Measurements from ENCODE around the gene ATP1B2. TPM values are rescaled to one million over a fixed set of nuclear protein-coding genes. Genes with fewer than 3 reads are reported as not detected.

Gene ATP1B2
- polyA plus RNA-seq, 1 experiment = 0.05 TPM

DNA sequence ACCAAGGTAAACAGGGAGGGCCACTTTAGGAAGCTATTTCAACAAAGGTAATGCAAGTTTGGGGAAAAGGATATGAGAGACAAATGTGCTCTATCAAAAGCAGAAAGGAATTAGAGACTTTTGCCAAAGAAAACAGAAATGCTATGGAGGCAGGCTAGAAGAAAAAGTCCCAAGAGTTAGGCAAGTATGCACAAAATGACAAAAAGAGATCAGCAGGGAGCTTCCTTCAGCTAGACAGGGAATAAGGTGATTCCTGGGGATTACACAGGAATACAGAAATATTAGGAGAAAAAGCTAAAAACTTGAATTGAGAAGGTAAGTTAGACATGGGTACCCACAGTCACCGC lies 38.5 kb upstream of the ATP1B2 start:
- no peaks in the 10 kb centered on the region for H3K27me3 ChIP-seq (ENCODE audit: control insufficient read depth, insufficient read depth, low read length)
- POLR2A ChIA-PET = interaction anchor here (1.5 kb wide), 1 partner anchor 15 kb away, joined by 3 read pairs; the partner anchor contains the start of gene SAT2
- no peak for TF ChIP-seq CTCF (IDR thresholded peaks at IDR 0.05; ENCODE audit: low read depth, low read length)
- H3K4me3 ChIP-seq (ENCODE audit: low read depth, low read length) = peak overlapping the region; percentile 33
- H3K27ac ChIP-seq (ENCODE audit: low read depth, low read length) = no peak overlapping the region
- CTCF ChIA-PET = interaction anchor here (0.7 to 5.2 kb wide), 4 partner anchors 23 to 75 kb away, joined by 5 to 26 read pairs (median 13); partner anchors contain the start of genes SOX15, TP53 and WRAP53
- DNase-seq (ENCODE audit: low read depth, low spot score) = no peak
- no peaks in the 10 kb centered on the region; the same call in 1 of the 2 replicates for H3K9me3 ChIP-seq (ENCODE audit: control insufficient read depth, insufficient read depth, low read length)

- DNase-seq (ENCODE audit: low read depth, low spot score) = no peak
- peak overlapping the region; percentile 86 for H3K4me3 ChIP-seq (ENCODE audit: low read depth, low read length)
- H3K9me3 ChIP-seq (ENCODE audit: control insufficient read depth, insufficient read depth, low read length) = no peaks in the 10 kb centered on the region; the same call in 1 of the 2 replicates
- no peaks in the 10 kb centered on the region for H3K27me3 ChIP-seq (ENCODE audit: control insufficient read depth, insufficient read depth, low read length)
- TF ChIP-seq CTCF (IDR thresholded peaks at IDR 0.05; ENCODE audit: low read depth, low read length) = no peak
- H3K27ac ChIP-seq (ENCODE audit: low read depth, low read length) = peak overlapping the region; percentile 80
- ChIA-PET POLR2A (interaction anchor here (0.8 to 2.6 kb wide), 5 partner anchors 9 to 73 kb away, joined by 3 to 20 read pairs (median 3); partner anchors contain the start of genes SAT2, TP53 and WRAP53), CTCF (interaction anchor here (0.8 to 4.1 kb wide), 6 partner anchors 14 to 75 kb away, joined by 3 to 29 read pairs (median 13); partner anchors contain the start of genes ATP1B2, SAT2, SOX15 and TP53)
These were observed 36.8 kb upstream of the ATP1B2 start for GRCh38 chr17:7613769-7614424.

- peak within 1 kb of the TSS; percentile 80 for H3K27ac ChIP-seq (ENCODE audit: low read depth, low read length)
- TF ChIP-seq CTCF (IDR thresholded peaks at IDR 0.05; ENCODE audit: low read depth, low read length) = peak; percentile 66
- H3K9me3 ChIP-seq (ENCODE audit: control insufficient read depth, insufficient read depth, low read length) = no peaks in the 10 kb centered on the region; the same call in 1 of the 2 replicates
- POLR2A ChIA-PET = interaction anchor here (0.7 to 2.6 kb wide), 5 partner anchors 9 to 72 kb away, joined by 3 to 20 read pairs (median 6); partner anchors contain the start of genes SAT2, TP53 and WRAP53
- H3K4me3 ChIP-seq (ENCODE audit: low read depth, low read length) = peak within 1 kb of the TSS; percentile 86
- H3K27me3 ChIP-seq (ENCODE audit: control insufficient read depth, insufficient read depth, low read length) = peaks cover under 1% of the 10 kb centered on the region
- DNase-seq (ENCODE audit: low read depth, low spot score) = peak; percentile 100
- CTCF ChIA-PET = interaction anchor here (0.6 to 2.8 kb wide), 16 partner anchors 10 to 378 kb away, joined by 3 to 29 read pairs (median 4); partner anchors contain the start of genes ATP1B2, SAT2, SOX15 and TP53
These were observed 36.1 kb upstream of the ATP1B2 start, which contains the start of gene FXR2 for GRCh38 chr17:7614425-7615264. FXR2 (minus strand) TSS chr17:7614897; CDS start chr17:7614532, 365 bp downstream.

GRCh38 chr17:7615265-7615747 lies 35.4 kb upstream of the ATP1B2 start:
- no peak for TF ChIP-seq CTCF (IDR thresholded peaks at IDR 0.05; ENCODE audit: low read depth, low read length)
- Histone ChIP-seq H3K4me3 (ENCODE audit: low read depth, low read length) (peak overlapping the region; percentile 59), H3K27me3 (ENCODE audit: control insufficient read depth, insufficient read depth, low read length) (peaks cover 3% of the 10 kb centered on the region), H3K9me3 (ENCODE audit: control insufficient read depth, insufficient read depth, low read length) (no peaks in the 10 kb centered on the region; the same call in 1 of the 2 replicates), H3K27ac (ENCODE audit: low read depth, low read length) (peak overlapping the region; percentile 52)
- DNase-seq (ENCODE audit: low read depth, low spot score) = no peak
- CTCF ChIA-PET = interaction anchor here (0.6 to 2.8 kb wide), 15 partner anchors 13 to 377 kb away, joined by 3 to 29 read pairs (median 4); partner anchors contain the start of genes SAT2, SOX15, TP53 and WRAP53
- POLR2A ChIA-PET = interaction anchor here (0.6 to 2.6 kb wide), 4 partner anchors 9 to 72 kb away, joined by 4 to 20 read pairs (median 12); partner anchors contain the start of genes SAT2, TP53 and WRAP53
